H9 (cell line): ENCODE data around the gene TOMM22. TPM values are rescaled to one million over a fixed set of nuclear protein-coding genes. Genes with fewer than 3 reads are reported as not detected.

Experiments
- DNase-seq: peaks from one replicate; pipeline ENCODE4 v3.0.0-alpha.2; 2017
- H2AFZ ChIP-seq: one replicate; pipeline ENCODE4 v1.6.1; 2013; ENCODE audit warnings: mild to moderate bottlenecking, low read length, control low read depth, moderate library complexity
- H2AK5ac ChIP-seq: 2 replicates; pipeline ENCODE4 v1.6.1; 2013; ENCODE audit warnings: low read length, control low read depth, mixed read lengths; ENCODE audit not compliant: insufficient read length
- H2BK120ac ChIP-seq: one replicate; pipeline ENCODE4 v1.6.1; 2013; ENCODE audit warnings: low read depth, mild to moderate bottlenecking, low read length, control low read depth, inconsistent platforms; ENCODE audit not compliant: poor library complexity, severe bottlenecking
- H2BK12ac ChIP-seq: 2 replicates; pipeline ENCODE4 v1.6.1; 2013; ENCODE audit warnings: low read length, control low read depth, mixed read lengths, low read depth; ENCODE audit not compliant: insufficient read length
- H2BK15ac ChIP-seq: 2 replicates; pipeline ENCODE4 v1.6.1; 2013; ENCODE audit warnings: low read depth, low read length, control low read depth
- H2BK20ac ChIP-seq: one replicate; pipeline ENCODE4 v1.6.1; 2013; ENCODE audit warnings: low read depth, mild to moderate bottlenecking, low read length, control low read depth, inconsistent platforms; ENCODE audit not compliant: poor library complexity, severe bottlenecking
- H2BK5ac ChIP-seq: 2 replicates; pipeline ENCODE4 v1.6.1; 2013; ENCODE audit warnings: low read length, control low read depth, mixed read lengths; ENCODE audit not compliant: insufficient read length
- H3K14ac ChIP-seq: 2 replicates; pipeline ENCODE4 v1.6.1; 2013; ENCODE audit warnings: low read length, control low read depth; ENCODE audit not compliant: insufficient read depth
- H3K18ac ChIP-seq: 2 replicates; pipeline ENCODE4 v1.6.1; 2013; ENCODE audit warnings: low read depth, mild to moderate bottlenecking, mixed read lengths, low read length, control low read depth; ENCODE audit not compliant: insufficient read length
- H3K23ac ChIP-seq: 2 replicates; pipeline ENCODE4 v1.6.1; 2013; ENCODE audit warnings: low read length, control low read depth, mixed read lengths, low read depth; ENCODE audit not compliant: insufficient read length
- H3K23me2 ChIP-seq: 2 replicates; pipeline ENCODE4 v1.6.1; 2013; ENCODE audit warnings: low read depth, mild to moderate bottlenecking, mixed read lengths, low read length, control low read depth; ENCODE audit not compliant: insufficient read length, poor library complexity, severe bottlenecking
- H3K27ac ChIP-seq: 2 replicates; pipeline ENCODE4 v1.5.1; 2013; ENCODE audit warnings: low read length, control low read depth, mixed read lengths, low read depth; ENCODE audit not compliant: insufficient read length
- H3K27me3 ChIP-seq: 2 replicates; pipeline ENCODE4 v1.6.1; 2013; ENCODE audit warnings: low read length, control low read depth, inconsistent platforms; ENCODE audit not compliant: insufficient read depth
- H3K4ac ChIP-seq: 2 replicates; pipeline ENCODE4 v1.6.1; 2013; ENCODE audit warnings: low read depth, mild to moderate bottlenecking, control low read depth, inconsistent platforms, low read length, moderate library complexity
- H3K4me1 ChIP-seq: 2 replicates; pipeline ENCODE4 v1.6.1; 2013; ENCODE audit warnings: low read length, control low read depth, inconsistent platforms; ENCODE audit not compliant: insufficient read depth
- H3K4me2 ChIP-seq: 2 replicates; pipeline ENCODE4 v1.6.1; 2013; ENCODE audit warnings: low read length, control low read depth, mixed read lengths; ENCODE audit not compliant: insufficient read length, insufficient read depth
- H3K56ac ChIP-seq: 2 replicates; pipeline ENCODE4 v1.6.1; 2013; ENCODE audit warnings: low read depth, mild to moderate bottlenecking, mixed read lengths, low read length, control low read depth; ENCODE audit not compliant: insufficient read length
- H3K79me1 ChIP-seq: 2 replicates; pipeline ENCODE4 v1.6.1; 2013; ENCODE audit warnings: low read depth, mild to moderate bottlenecking, moderate library complexity, low read length, control low read depth, inconsistent platforms; ENCODE audit not compliant: insufficient read depth, poor library complexity, severe bottlenecking
- H3K79me2 ChIP-seq: 2 replicates; pipeline ENCODE4 v1.6.1; 2013; ENCODE audit warnings: low read length, control low read depth, inconsistent platforms; ENCODE audit not compliant: insufficient read depth
- H3K9ac ChIP-seq: 2 replicates; pipeline ENCODE4 v1.6.1; 2013; ENCODE audit warnings: low read length, control low read depth, mixed read lengths; ENCODE audit not compliant: insufficient read length; ENCODE audit errors: extremely low read depth
- H3K9me3 ChIP-seq: one replicate; pipeline ENCODE4 v1.6.1; 2013; ENCODE audit warnings: low read depth, low read length, inconsistent platforms; ENCODE audit not compliant: control insufficient read depth
- H3T11ph ChIP-seq: one replicate; pipeline ENCODE4 v1.6.1; 2013; ENCODE audit warnings: mild to moderate bottlenecking, low read length, control low read depth, inconsistent platforms
- H4K20me1 ChIP-seq: one replicate; pipeline ENCODE4 v1.6.1; 2013; ENCODE audit not compliant: control insufficient read depth, insufficient read length, insufficient read depth
- H4K5ac ChIP-seq: 2 replicates; pipeline ENCODE4 v1.6.1; 2013; ENCODE audit warnings: low read depth, mild to moderate bottlenecking, mixed read lengths, low read length, control low read depth; ENCODE audit not compliant: insufficient read length
- H4K8ac ChIP-seq: replicated peaks from 2 replicates; pipeline ENCODE4 v1.6.1; 2013; ENCODE audit warnings: low read length, control low read depth, mixed read lengths, low read depth; ENCODE audit not compliant: insufficient read length
- H4K91ac ChIP-seq: 2 replicates; pipeline ENCODE4 v1.6.1; 2013; ENCODE audit warnings: low read depth, mild to moderate bottlenecking, moderate library complexity, mixed read lengths, low read length, control low read depth; ENCODE audit not compliant: insufficient read length
- H3K27ac Mint-ChIP-seq, 3 experiments: 2 replicates in 2 of 3; 3 replicates in 1 of 3; pipeline ENCODE4 v1.8.0; 2020 to 2021; ENCODE audit warnings: mixed read lengths in 3 of 3, mild to moderate bottlenecking in 1 of 3, moderate library complexity in 1 of 3
- H3K27me3 Mint-ChIP-seq: 2 replicates; pipeline ENCODE4 v1.8.0; 2021; ENCODE audit warnings: low read depth, mild to moderate bottlenecking, moderate library complexity, mixed read lengths
- H3K36me3 Mint-ChIP-seq, 3 experiments: 2 replicates in 2 of 3; 3 replicates in 1 of 3; pipeline ENCODE4 v1.8.0; 2020 to 2021; ENCODE audit warnings: low read depth in 3 of 3, mixed read lengths in 3 of 3; ENCODE audit not compliant: insufficient read depth in 1 of 3
- H3K4me1 Mint-ChIP-seq, 2 experiments: 2 replicates each; pipeline ENCODE4 v1.8.0; 2020; ENCODE audit warnings: mixed read lengths in 2 of 2
- H3K4me3 Mint-ChIP-seq, 2 experiments: 2 replicates in 1 of 2; 3 replicates in 1 of 2; pipeline ENCODE4 v1.8.0; 2020 to 2021; ENCODE audit warnings: mild to moderate bottlenecking in 2 of 2, mixed read lengths in 2 of 2, moderate library complexity in 1 of 2
- H3K9me3 Mint-ChIP-seq, 2 experiments: 2 replicates in 1 of 2; 3 replicates in 1 of 2; pipeline ENCODE4 v1.8.0; 2020; ENCODE audit warnings: mild to moderate bottlenecking in 2 of 2, mixed read lengths in 2 of 2, moderate library complexity in 1 of 2
- CTCF ChIP-seq: fragments of 200-600 bp; sonication (generic); conservative IDR thresholded peaks from 3 replicates; pipeline ENCODE4 v1.8.0; 2021; ENCODE audit warnings: antibody characterized with exemption, mild to moderate bottlenecking
- WGBS: extraction: QIAGEN DNeasy Blood & Tissue Kit; methylation state at CpG from one replicate; pipeline ENCODE4 v1.1.7; 2013; ENCODE audit warnings: missing lambda C conversion rate, low lambda C conversion rate, mixed read lengths; ENCODE audit not compliant: insufficient read length; ENCODE audit errors: extremely low coverage; 5-methylcytosine and 5-hydroxymethylcytosine counted together
- total RNA-seq: library from RNA; stranded (reverse); gene quantifications from 2 replicates; pipeline ENCODE4 v1.2.1, GENCODE V29; 2021

The TOMM22 gene
- total RNA-seq, 1 experiment from 2014 or later, result 128 TPM

DNA sequence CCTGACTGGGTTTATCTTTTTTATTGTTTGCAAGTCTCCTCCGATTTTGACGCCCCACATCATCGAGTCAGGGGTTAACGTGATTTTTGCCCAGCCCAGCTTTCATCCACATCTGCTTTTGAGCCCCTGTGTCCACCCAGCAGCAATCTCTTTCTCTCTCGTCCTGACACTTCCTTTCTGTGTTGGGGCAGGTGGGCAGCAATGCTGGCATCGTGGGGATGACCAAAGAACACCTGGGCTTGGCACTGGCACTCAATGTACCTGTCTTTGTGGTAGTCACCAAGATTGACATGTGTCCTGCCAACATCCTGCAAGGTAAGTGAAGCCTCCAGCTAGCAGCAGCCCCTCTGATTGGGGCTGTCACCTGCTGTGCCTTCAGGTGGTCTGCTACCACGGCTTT, 39.8 kb downstream of the TOMM22 start:
- Mint-ChIP-seq H3K27me3 (no peaks in the 10 kb centered on the region), H3K27ac (peak overlapping the region in 2 of 3 experiments; percentile 20 to 73; a peak in 2 of 7 replicates), H3K9me3 (no peaks in the 10 kb centered on the region), H3K4me3 (no peak overlapping the region), H3K36me3 (peaks cover 32 to 81% (median 75%) of the 10 kb centered on the region in 3 experiments), H3K4me1 (peaks cover 0 to 6% of the 10 kb centered on the region in 2 experiments; a peak in 2 of 4 replicates)
- Histone ChIP-seq H3T11ph (no peak overlapping the region), H3K9ac (no peak overlapping the region), H4K20me1 (no peaks in the 10 kb centered on the region), H2AK5ac (no peak overlapping the region), H3K4ac (no peak overlapping the region), H3K79me2 (no peaks in the 10 kb centered on the region; the same call in 1 of the 2 replicates), H4K5ac (no peak overlapping the region), H3K4me2 (no peak overlapping the region), H2BK120ac (no peak overlapping the region), H4K8ac (no peak overlapping the region), H2BK15ac (no peak overlapping the region), H3K27me3 (no peaks in the 10 kb centered on the region), H3K4me1 (no peaks in the 10 kb centered on the region), H3K14ac (no peak overlapping the region), H3K9me3 (no peaks in the 10 kb centered on the region), H2AFZ (no peak overlapping the region), H3K23ac (no peak overlapping the region), H2BK20ac (no peak overlapping the region), H3K18ac (no peak overlapping the region), H3K27ac (no peak overlapping the region), H4K91ac (no peak overlapping the region), H3K23me2 (no peaks in the 10 kb centered on the region), H3K56ac (no peak overlapping the region), H2BK12ac (no peak overlapping the region), H2BK5ac (no peak overlapping the region), H3K79me1 (no peaks in the 10 kb centered on the region)
- no peak for DNase-seq
- no peak for TF ChIP-seq CTCF
- WGBS, result no CpG with 5 or more reads among the region's 7 CpGs
